ENCODE results near the gene KRT7.

Gene KRT7

GRCh38 chr12:52293926-52294325 lies 60.9 kb downstream of the KRT7 start:
- no peak for DNase-seq (ENCODE audit: insufficient read length, low spot score)
- no peak for FAIRE-seq
- no peak for TF ChIP-seq POLR2AphosphoS5 (IDR thresholded peaks at IDR 0.05; ENCODE audit: low read depth, low read length)
- no peak for TF ChIP-seq SPI1 (IDR thresholded peaks at IDR 0.05; ENCODE audit: low read depth, low read length)
- TF ChIP-seq POLR2A (IDR thresholded peaks at IDR 0.05; ENCODE audit: low read depth, low read length): no peak
- no peak for TF ChIP-seq TAF1 (IDR thresholded peaks at IDR 0.05; ENCODE audit: low read depth, low read length)
- TF ChIP-seq PAX5 (IDR thresholded peaks at IDR 0.05; ENCODE audit: insufficient read depth, low read length, severe bottlenecking): no peak
- TF ChIP-seq POU2F2 (IDR thresholded peaks at IDR 0.05; ENCODE audit: low read depth, low read length): no peak

GRCh38 chr12:52294803-52295202 lies 61.8 kb downstream of the KRT7 start:
- FAIRE-seq (no peak), DNase-seq (ENCODE audit: insufficient read length, low spot score) (no peak)
- TF ChIP-seq PAX5 (IDR thresholded peaks at IDR 0.05; ENCODE audit: insufficient read depth, low read length, severe bottlenecking) (no peak), POU2F2 (IDR thresholded peaks at IDR 0.05; ENCODE audit: low read depth, low read length) (no peak), SPI1 (IDR thresholded peaks at IDR 0.05; ENCODE audit: low read depth, low read length) (no peak), POLR2AphosphoS5 (IDR thresholded peaks at IDR 0.05; ENCODE audit: low read depth, low read length) (no peak), TAF1 (IDR thresholded peaks at IDR 0.05; ENCODE audit: low read depth, low read length) (no peak), POLR2A (IDR thresholded peaks at IDR 0.05; ENCODE audit: low read depth, low read length) (no peak)

GRCh38 chr12:52295663-52296062 lies 62.6 kb downstream of the KRT7 start:
- TF ChIP-seq PAX5 (IDR thresholded peaks at IDR 0.05; ENCODE audit: insufficient read depth, low read length, severe bottlenecking): no peak
- no peak for TF ChIP-seq SPI1 (IDR thresholded peaks at IDR 0.05; ENCODE audit: low read depth, low read length)
- no peak for FAIRE-seq
- no peak for DNase-seq (ENCODE audit: insufficient read length, low spot score)

- TF ChIP-seq TAF1 (IDR thresholded peaks at IDR 0.05; ENCODE audit: low read depth, low read length): no peak
- TF ChIP-seq POU2F2 (IDR thresholded peaks at IDR 0.05; ENCODE audit: low read depth, low read length): no peak
- no peak for TF ChIP-seq POLR2A (IDR thresholded peaks at IDR 0.05; ENCODE audit: low read depth, low read length)
- TF ChIP-seq POLR2AphosphoS5 (IDR thresholded peaks at IDR 0.05; ENCODE audit: low read depth, low read length): no peak
- no peak for TF ChIP-seq PAX5 (IDR thresholded peaks at IDR 0.05; ENCODE audit: insufficient read depth, low read length, severe bottlenecking)
- no peak for TF ChIP-seq SPI1 (IDR thresholded peaks at IDR 0.05; ENCODE audit: low read depth, low read length)
- FAIRE-seq: no peak
- DNase-seq (ENCODE audit: insufficient read length, low spot score): no peak
Measured at GRCh38 chr12:52296572-52297215, 63.7 kb downstream of the KRT7 start.
